H1 (cell line): Measurements from ENCODE around the gene TRIM40. TPM values are rescaled to one million over a fixed set of nuclear protein-coding genes. Genes with fewer than 3 reads are reported as not detected.

ENCODE experiments used
- CTCF ChIA-PET: fragments of 300-600 bp; sonication (Branson Sonifier 250); formaldehyde crosslinking; loops from one replicate; lab custom pipeline; 2021; ENCODE audit not compliant: partially characterized antibody; lab: Charles Lee
- POLR2A ChIA-PET: fragments of 300-600 bp; sonication (Branson Sonifier 250); formaldehyde crosslinking; loops from one replicate; lab custom pipeline; 2021; ENCODE audit warnings: inconsistent platforms; ENCODE audit not compliant: partially characterized antibody; lab: Charles Lee
- DNase-seq, 2 experiments: peaks; one replicate each; pipeline versions ENCODE4 v3.0.0 to v3.0.0-alpha.2; 2010 to 2022; ENCODE audit warnings: low spot score in 2 of 2, low read depth in 1 of 2, mixed read lengths in 1 of 2
- FAIRE-seq: peaks from 2 replicates; lab custom pipeline; 2011; peaks lifted over from hg19 to GRCh38; lab: Jason Lieb, UNC
- H2AFZ ChIP-seq: 2 replicates; pipeline ENCODE4 v1.8.1; 2012; ENCODE audit warnings: low read length, inconsistent platforms
- H2AK5ac ChIP-seq: 2 replicates; pipeline ENCODE4 v1.6.1; 2013; ENCODE audit warnings: low read depth, low read length
- H2BK120ac ChIP-seq: replicated peaks from 2 replicates; pipeline ENCODE3; 2013; ENCODE audit warnings: low read depth, low read length, inconsistent platforms
- H2BK12ac ChIP-seq: 2 replicates; pipeline ENCODE4 v1.6.1; 2013; ENCODE audit warnings: low read depth, low read length
- H2BK15ac ChIP-seq: 2 replicates; pipeline ENCODE4 v1.6.1; 2013; ENCODE audit warnings: low read length
- H2BK20ac ChIP-seq: 2 replicates; pipeline ENCODE4 v1.6.1; 2013; ENCODE audit warnings: low read length
- H2BK5ac ChIP-seq: 2 replicates; pipeline ENCODE4 v1.6.1; 2013; ENCODE audit warnings: low read depth, low read length
- H3K14ac ChIP-seq: 2 replicates; pipeline ENCODE4 v1.6.1; 2013; ENCODE audit warnings: inconsistent platforms; ENCODE audit not compliant: insufficient read length
- H3K18ac ChIP-seq: 2 replicates; pipeline ENCODE4 v1.6.1; 2013; ENCODE audit warnings: low read length; ENCODE audit errors: extremely low read depth
- H3K23ac ChIP-seq: 2 replicates; pipeline ENCODE4 v1.6.1; 2013; ENCODE audit warnings: inconsistent platforms; ENCODE audit not compliant: insufficient read length
- H3K23me2 ChIP-seq: 2 replicates; pipeline ENCODE4 v1.6.1; 2013; ENCODE audit warnings: low read depth, low read length
- H3K27ac ChIP-seq: 2 replicates; pipeline ENCODE4 v1.6.1; 2011; ENCODE audit warnings: low read depth, low read length, inconsistent platforms
- H3K27me3 ChIP-seq, 4 experiments: replicated peaks in 1 of 4; 1 replicate in 1 of 4; 2 replicates in 3 of 4; pipeline versions ENCODE4 v1.6.1 to v1.8.1; 2011 to 2013; ENCODE audit warnings: low read length in 3 of 4, mild to moderate bottlenecking in 3 of 4, inconsistent platforms in 2 of 4, mixed read lengths in 2 of 4, moderate library complexity in 1 of 4; ENCODE audit not compliant: control insufficient read depth in 3 of 4, insufficient read depth in 3 of 4; ENCODE audit errors: extremely low read depth in 1 of 4
- H3K36me3 ChIP-seq, 4 experiments: 2 replicates each; pipeline versions ENCODE4 v1.6.1 to v1.8.1; 2011 to 2013; ENCODE audit warnings: mild to moderate bottlenecking in 4 of 4, low read length in 3 of 4, moderate library complexity in 2 of 4, control low read depth in 1 of 4, inconsistent platforms in 1 of 4; ENCODE audit not compliant: insufficient read depth in 4 of 4, control insufficient read depth in 2 of 4
- H3K4ac ChIP-seq: replicated peaks from 2 replicates; pipeline ENCODE3; 2013; ENCODE audit warnings: low read length, low read depth, mixed read lengths, inconsistent platforms; ENCODE audit not compliant: insufficient read length
- H3K4me1 ChIP-seq, 4 experiments: replicated peaks in 1 of 4; 1 replicate in 1 of 4; 2 replicates in 3 of 4; pipeline versions ENCODE4 v1.6.1 to v1.8.1; 2011 to 2013; ENCODE audit warnings: low read length in 3 of 4, inconsistent platforms in 2 of 4, mixed read lengths in 1 of 4; ENCODE audit not compliant: insufficient read depth in 4 of 4, control insufficient read depth in 3 of 4
- H3K4me2 ChIP-seq, 2 experiments: 2 replicates each; pipeline versions ENCODE4 v1.6.1 to v1.8.1; 2011 to 2013; ENCODE audit warnings: low read depth in 2 of 2, low read length in 2 of 2, control low read depth in 1 of 2, inconsistent platforms in 1 of 2, mild to moderate bottlenecking in 1 of 2; ENCODE audit not compliant: insufficient read depth in 1 of 2
- H3K4me3 ChIP-seq, 4 experiments: fragments of 200-600, 300-600 bp in 1 of 4; sonication (generic), shearing (Covaris generic), sonication (Bioruptor Twin) in 1 of 4; 2 replicates each; pipeline versions ENCODE4 v1.5.1 to v1.8.1; 2011 to 2016; ENCODE audit warnings: low read length in 4 of 4, low read depth in 3 of 4, control low read depth in 2 of 4, inconsistent platforms in 2 of 4, mild to moderate bottlenecking in 2 of 4, mixed read lengths in 1 of 4, moderate library complexity in 1 of 4; ENCODE audit not compliant: insufficient read depth in 2 of 4; ENCODE audit errors: extremely low read depth in 1 of 4
- H3K56ac ChIP-seq: replicated peaks from 2 replicates; pipeline ENCODE3; 2013; ENCODE audit warnings: low read depth, mild to moderate bottlenecking, mixed read lengths, low read length, inconsistent platforms; ENCODE audit not compliant: insufficient read length
- H3K79me1 ChIP-seq: 2 replicates; pipeline ENCODE4 v1.6.1; 2013; ENCODE audit warnings: low read depth, low read length, control low read depth
- H3K79me2 ChIP-seq, 2 experiments: 2 replicates each; pipeline versions ENCODE4 v1.6.1 to v1.8.1; 2012 to 2013; ENCODE audit warnings: low read length in 2 of 2, mild to moderate bottlenecking in 2 of 2, inconsistent platforms in 1 of 2; ENCODE audit not compliant: insufficient read depth in 2 of 2, control insufficient read depth in 1 of 2
- H3K9ac ChIP-seq, 4 experiments: replicated peaks in 1 of 4; 1 replicate in 1 of 4; 2 replicates in 3 of 4; pipeline versions ENCODE4 v1.6.1 to v1.8.1; 2011 to 2013; ENCODE audit warnings: low read depth in 3 of 4, low read length in 3 of 4, control low read depth in 2 of 4, mild to moderate bottlenecking in 2 of 4, moderate library complexity in 2 of 4, inconsistent platforms in 1 of 4; ENCODE audit errors: extremely low read depth in 1 of 4
- H3K9me3 ChIP-seq, 2 experiments: 2 replicates each; pipeline versions ENCODE4 v1.6.1 to v1.8.1; 2012 to 2013; ENCODE audit warnings: mild to moderate bottlenecking in 2 of 2, moderate library complexity in 2 of 2, control low read depth in 1 of 2, inconsistent platforms in 1 of 2, low read depth in 1 of 2, low read length in 1 of 2, mixed read lengths in 1 of 2; ENCODE audit not compliant: insufficient read depth in 2 of 2
- H4K20me1 ChIP-seq, 2 experiments: replicated peaks in 1 of 2; 2 replicates each; pipeline versions ENCODE3 to v1.8.1; 2011 to 2013; ENCODE audit warnings: inconsistent platforms in 2 of 2, low read length in 2 of 2, mild to moderate bottlenecking in 1 of 2; ENCODE audit not compliant: insufficient read depth in 2 of 2, control insufficient read depth in 1 of 2
- H4K5ac ChIP-seq: 2 replicates; pipeline ENCODE4 v1.6.1; 2013; ENCODE audit warnings: low read length, low read depth, mixed read lengths, inconsistent platforms; ENCODE audit not compliant: insufficient read length
- H4K8ac ChIP-seq: 2 replicates; pipeline ENCODE4 v1.8.0; 2013; ENCODE audit warnings: mild to moderate bottlenecking, moderate library complexity, low read length, inconsistent platforms; ENCODE audit not compliant: insufficient read depth; ENCODE audit errors: extremely low read depth
- H4K91ac ChIP-seq: replicated peaks from 2 replicates; pipeline ENCODE3; 2013; ENCODE audit warnings: low read length, mixed read lengths, inconsistent platforms; ENCODE audit not compliant: insufficient read length
- CBX8 ChIP-seq: fragments of 300-800, 300-1000 bp; sonication (generic); IDR thresholded peaks from 2 replicates; pipeline ENCODE4 v1.7.1; 2016; ENCODE audit warnings: low read depth, low read length, borderline replicate concordance
- GTF2F1 ChIP-seq: IDR thresholded peaks from 2 replicates; pipeline ENCODE4 v1.6.1; 2012; ENCODE audit warnings: low read depth, low read length, improper control_type of control experiment, borderline replicate concordance
- POLR2A ChIP-seq, 2 experiments: IDR thresholded peaks; 1 replicate in 1 of 2; 2 replicates in 1 of 2; pipeline ENCODE4 v1.6.1; 2011; ENCODE audit warnings: low read depth in 2 of 2, low read length in 2 of 2, mild to moderate bottlenecking in 2 of 2; ENCODE audit errors: control extremely low read depth in 1 of 2
- SIN3A ChIP-seq, 2 experiments: IDR thresholded peaks in 1 of 2; conservative IDR thresholded peaks in 1 of 2; 2 replicates each; pipeline ENCODE4 v1.6.1; 2011 to 2012; ENCODE audit warnings: low read length in 2 of 2, improper control_type of control experiment in 1 of 2, low read depth in 1 of 2, mild to moderate bottlenecking in 1 of 2
- SIRT6 ChIP-seq: IDR thresholded peaks from one replicate; pipeline ENCODE4 v1.7.1; 2012; ENCODE audit warnings: low read length, inconsistent platforms
- SIX5 ChIP-seq: IDR thresholded peaks from 2 replicates; pipeline ENCODE4 v1.6.1; 2011; ENCODE audit warnings: mild to moderate bottlenecking, low read depth, low read length
- SP2 ChIP-seq: IDR thresholded peaks from 2 replicates; pipeline ENCODE4 v1.6.1; 2012; ENCODE audit warnings: mild to moderate bottlenecking, low read length, inconsistent platforms
- SUZ12 ChIP-seq: fragments of 200-600 bp; sonication (generic); IDR thresholded peaks from 2 replicates; pipeline ENCODE4 v1.6.1; 2012; ENCODE audit warnings: mild to moderate bottlenecking, inconsistent platforms, low read length, moderate library complexity, mixed read lengths
- TAF7 ChIP-seq: optimal IDR thresholded peaks from 2 replicates; pipeline ENCODE3; 2011; ENCODE audit warnings: low read depth, mild to moderate bottlenecking, inconsistent platforms, low read length, moderate library complexity, borderline replicate concordance
- ZNF274 ChIP-seq: IDR thresholded peaks from 2 replicates; pipeline ENCODE4 v1.7.0; 2012; ENCODE audit warnings: low read length, borderline replicate concordance; ENCODE audit errors: extremely low read depth
- whole genome bisulfite sequencing, 2 experiments: shearing (Covaris generic) in 1 of 2; methylation state at CpG; one replicate each; pipeline versions ENCODE4 v1.1.6 to v1.1.7; 2013 to 2015; ENCODE audit warnings: low lambda C conversion rate in 2 of 2, mixed read lengths in 2 of 2, inconsistent platforms in 1 of 2, low coverage in 1 of 2, missing lambda C conversion rate in 1 of 2; ENCODE audit not compliant: insufficient replicate concordance in 2 of 2, insufficient coverage in 1 of 2, insufficient read length in 1 of 2; ENCODE audit errors: extremely low coverage in 1 of 2, missing lambda C conversion rate in 1 of 2; 5-methylcytosine and 5-hydroxymethylcytosine counted together
- polyA plus RNA-seq, 7 experiments: library from polyadenylated mRNA; depleted of rRNA in 3 of 7; stranded (reverse) in 5 of 7; unstranded in 2 of 7; fragments of >200 nt in 5 of 7; fragments of 200-250 nt in 2 of 7; gene quantifications; 1 replicate in 5 of 7; 2 replicates in 1 of 7; 4 replicates in 1 of 7; pipeline versions ENCODE4 v1.2.1 to v1.2.3, GENCODE V29; 2011 to 2013; ENCODE audit warnings: missing spikeins in 2 of 7, mixed read lengths in 2 of 7
- total RNA-seq: library from RNA; stranded (reverse); fragmentation: NEBNext Ultra II Directional; extraction: Animal tissue kit (Norgen Biotek cat#: 25700); gene quantifications from 2 replicates; pipeline ENCODE4 v1.2.1, GENCODE V29; 2021

Gene TRIM40
- total and polyA plus RNA-seq, 2 of the 8 experiments (the other 6 are each of a cell fraction or from before 2014, with no cell fraction given): not detected

DNA sequence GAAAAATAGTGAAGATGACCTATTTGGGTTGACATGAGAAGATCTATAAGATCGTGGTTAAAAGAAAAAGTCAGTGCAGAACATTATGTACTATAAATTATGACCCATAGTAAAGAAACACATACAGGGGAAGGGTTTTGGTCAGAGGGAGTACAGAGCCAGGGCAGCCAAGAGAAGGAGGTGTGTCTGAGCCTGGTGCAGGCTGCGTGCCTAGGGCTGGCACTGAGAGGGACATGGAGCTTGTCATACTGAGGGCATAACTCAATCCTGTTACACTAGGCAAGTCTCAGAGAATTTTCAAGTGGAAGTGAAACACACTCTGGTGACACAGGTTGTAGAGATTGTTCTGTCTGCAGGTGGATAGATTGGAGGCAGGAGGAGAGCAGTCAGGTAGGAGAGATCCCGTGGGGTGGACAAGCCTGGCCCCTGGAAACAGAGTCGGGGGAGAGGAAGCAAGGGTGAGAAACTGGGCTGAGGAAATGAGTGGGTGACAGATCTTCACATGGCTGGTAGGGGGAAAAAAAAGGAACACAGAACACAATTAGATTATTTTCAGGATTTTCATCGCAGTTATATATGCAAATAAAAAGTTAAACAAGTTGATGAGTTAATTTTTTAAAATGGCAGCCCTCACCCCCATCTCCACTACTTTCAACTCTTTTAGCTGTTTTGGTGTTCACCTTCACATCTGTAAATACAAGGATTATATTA is 41.8 kb upstream of the TRIM40 start:
- Histone ChIP-seq H3K23me2 (0 out of 2 replicates have a peak, but pooled peaks cover 1% of the 10 kb centered on the region), H2BK12ac (no peak overlapping the region), H3K56ac (no peak overlapping the region), H3K23ac (no peak overlapping the region), H3K18ac (no peak overlapping the region), H3K4me1 (peaks cover 0 to 5% (median 0%) of the 10 kb centered on the region in 4 experiments; a peak in 2 of 7 replicates), H3K4me3 (no peak overlapping the region), H3K27me3 (peaks cover 4 to 25% (median 15%) of the 10 kb centered on the region in 4 experiments), H3K9ac (no peak overlapping the region), H2AK5ac (no peak overlapping the region), H2BK5ac (no peak overlapping the region), H4K5ac (no peak overlapping the region), H2BK120ac (no peak overlapping the region), H3K4ac (no peak overlapping the region), H4K20me1 (no peaks in the 10 kb centered on the region), H4K8ac (no peak overlapping the region), H3K27ac (no peak overlapping the region), H2AFZ (no peak overlapping the region), H3K79me1 (no peaks in the 10 kb centered on the region), H2BK15ac (no peak overlapping the region), H3K9me3 (no peaks in the 10 kb centered on the region), H3K36me3 (no peaks in the 10 kb centered on the region), H3K14ac (no peak overlapping the region), H3K4me2 (no peak overlapping the region), H2BK20ac (no peak overlapping the region), H4K91ac (no peak overlapping the region), H3K79me2 (no peaks in the 10 kb centered on the region)
- ChIA-PET POLR2A (no interaction called here), CTCF (interaction anchor here (0.8 to 4.5 kb wide), 6 partner anchors 8 to 74 kb away, joined by 3 to 23 read pairs (median 4); no protein-coding TSS in a partner anchor)
- no peak for DNase-seq
- 79% methylated on average over 4 of the region's 5 CpGs; no CpG with 5 or more reads in 1 of the 2 experiments for WGBS, 2 experiments
- no peak for FAIRE-seq
- no peak for TF ChIP-seq GTF2F1
- TF ChIP-seq SIRT6: no peak
- no peak for TF ChIP-seq CBX8
- TF ChIP-seq TAF7: no peak
- no peak for TF ChIP-seq SIN3A (conservative IDR thresholded peaks at IDR 0.05 in 1 of 2, IDR thresholded peaks at IDR 0.05 in 1 of 2; ENCODE audit: low read depth in 1 of 2, low read length in 2 of 2)
- no peak for TF ChIP-seq SP2
- TF ChIP-seq SIX5: no peak
- no peak for TF ChIP-seq ZNF274
- TF ChIP-seq SUZ12: no peak
- TF ChIP-seq POLR2A (IDR thresholded peaks at IDR 0.05; ENCODE audit: control extremely low read depth in 1 of 2, low read depth in 2 of 2, low read length in 2 of 2): no peak
